Astrocyte (in vitro differentiated cells and primary cell): ENCODE data around the gene SLC6A7. TPM values are rescaled to one million over a fixed set of nuclear protein-coding genes. Genes with fewer than 3 reads are reported as not detected.

ENCODE experiments used
- DNase-seq: peaks from one replicate; pipeline ENCODE4 v3.0.0-alpha.2; 2010; ENCODE audit warnings: low read depth
- FAIRE-seq: peaks from 2 replicates; lab custom pipeline; 2011; peaks lifted over from hg19 to GRCh38; lab: Jason Lieb, UNC
- H2AFZ ChIP-seq: 2 replicates; pipeline ENCODE4 v1.6.0; 2012; ENCODE audit warnings: low read depth, low read length, inconsistent platforms
- H3K27ac ChIP-seq: 2 replicates; pipeline ENCODE4 v1.5.1; 2011; ENCODE audit warnings: low read depth, low read length, inconsistent platforms
- H3K27me3 ChIP-seq: 2 replicates; pipeline ENCODE4 v1.6.0; 2011; ENCODE audit warnings: low read length, inconsistent platforms; ENCODE audit not compliant: insufficient read depth
- H3K36me3 ChIP-seq: 2 replicates; pipeline ENCODE4 v1.5.1; 2011; ENCODE audit warnings: low read length, inconsistent platforms; ENCODE audit not compliant: insufficient read depth
- H3K4me1 ChIP-seq: 2 replicates; pipeline ENCODE4 v1.5.1; 2011; ENCODE audit warnings: low read length, inconsistent platforms; ENCODE audit not compliant: insufficient read depth
- H3K4me2 ChIP-seq: 2 replicates; pipeline ENCODE4 v1.6.0; 2012; ENCODE audit warnings: low read length, inconsistent platforms
- H3K4me3 ChIP-seq: 2 replicates; pipeline ENCODE4 v1.5.1; 2011; ENCODE audit warnings: low read depth, mild to moderate bottlenecking, low read length, inconsistent platforms; ENCODE audit not compliant: insufficient read depth
- H3K79me2 ChIP-seq: 2 replicates; pipeline ENCODE4 v1.6.0; 2012; ENCODE audit warnings: mild to moderate bottlenecking, low read length, inconsistent platforms; ENCODE audit not compliant: insufficient read depth
- H3K9ac ChIP-seq: 2 replicates; pipeline ENCODE4 v1.6.0; 2012; ENCODE audit warnings: mild to moderate bottlenecking, low read length, inconsistent platforms
- H3K9me3 ChIP-seq: 2 replicates; pipeline ENCODE4 v1.5.1; 2012; ENCODE audit warnings: low read depth, mild to moderate bottlenecking, low read length, inconsistent platforms; ENCODE audit not compliant: insufficient read depth
- H4K20me1 ChIP-seq: 2 replicates; pipeline ENCODE4 v1.6.0; 2012; ENCODE audit warnings: low read length, inconsistent platforms; ENCODE audit not compliant: insufficient read depth
- H3K27ac Mint-ChIP-seq: one replicate; pipeline ENCODE4 v1.8.0; 2021; ENCODE audit warnings: mild to moderate bottlenecking, mixed read lengths; ENCODE audit not compliant: unreplicated experiment
- H3K27me3 Mint-ChIP-seq: one replicate; pipeline ENCODE4 v1.8.0; 2021; ENCODE audit warnings: low read depth, mixed read lengths; ENCODE audit not compliant: unreplicated experiment
- H3K36me3 Mint-ChIP-seq: one replicate; pipeline ENCODE4 v1.8.0; 2021; ENCODE audit warnings: low read depth, mixed read lengths; ENCODE audit not compliant: unreplicated experiment
- H3K4me1 Mint-ChIP-seq: one replicate; pipeline ENCODE4 v1.8.0; 2021; ENCODE audit warnings: low read depth, mixed read lengths; ENCODE audit not compliant: unreplicated experiment
- H3K4me3 Mint-ChIP-seq: one replicate; pipeline ENCODE4 v1.8.0; 2021; ENCODE audit warnings: mild to moderate bottlenecking, moderate library complexity, mixed read lengths; ENCODE audit not compliant: unreplicated experiment
- H3K9me3 Mint-ChIP-seq: one replicate; pipeline ENCODE4 v1.8.0; 2021; ENCODE audit warnings: mild to moderate bottlenecking, mixed read lengths; ENCODE audit not compliant: unreplicated experiment
- EZH2 ChIP-seq: IDR thresholded peaks from 2 replicates; pipeline ENCODE4 v1.6.1; 2012; ENCODE audit warnings: mild to moderate bottlenecking, low read length, inconsistent platforms; ENCODE audit not compliant: insufficient read depth
- total RNA-seq: library from RNA; stranded (reverse); gene quantifications from 2 replicates; pipeline ENCODE4 v1.2.1, GENCODE V29; 2021
- TF ChIP-seq, protein P1 (sequence below): IDR thresholded peaks from 2 replicates; pipeline ENCODE4 v1.5.1; 2011; ENCODE audit warnings: low read depth, mild to moderate bottlenecking, inconsistent platforms, low read length, moderate library complexity; ENCODE audit not compliant: insufficient read depth

The SLC6A7 gene
- total RNA-seq, 1 donor from 2014 or later, result not detected

- H3K4me1 ChIP-seq, result peaks cover 14% of the 10 kb centered on the region
- TF ChIP-seq EZH2, result no peak
- TF ChIP-seq, protein P1, sequence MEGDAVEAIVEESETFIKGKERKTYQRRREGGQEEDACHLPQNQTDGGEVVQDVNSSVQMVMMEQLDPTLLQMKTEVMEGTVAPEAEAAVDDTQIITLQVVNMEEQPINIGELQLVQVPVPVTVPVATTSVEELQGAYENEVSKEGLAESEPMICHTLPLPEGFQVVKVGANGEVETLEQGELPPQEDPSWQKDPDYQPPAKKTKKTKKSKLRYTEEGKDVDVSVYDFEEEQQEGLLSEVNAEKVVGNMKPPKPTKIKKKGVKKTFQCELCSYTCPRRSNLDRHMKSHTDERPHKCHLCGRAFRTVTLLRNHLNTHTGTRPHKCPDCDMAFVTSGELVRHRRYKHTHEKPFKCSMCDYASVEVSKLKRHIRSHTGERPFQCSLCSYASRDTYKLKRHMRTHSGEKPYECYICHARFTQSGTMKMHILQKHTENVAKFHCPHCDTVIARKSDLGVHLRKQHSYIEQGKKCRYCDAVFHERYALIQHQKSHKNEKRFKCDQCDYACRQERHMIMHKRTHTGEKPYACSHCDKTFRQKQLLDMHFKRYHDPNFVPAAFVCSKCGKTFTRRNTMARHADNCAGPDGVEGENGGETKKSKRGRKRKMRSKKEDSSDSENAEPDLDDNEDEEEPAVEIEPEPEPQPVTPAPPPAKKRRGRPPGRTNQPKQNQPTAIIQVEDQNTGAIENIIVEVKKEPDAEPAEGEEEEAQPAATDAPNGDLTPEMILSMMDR, result no peak
- Mint-ChIP-seq H3K4me1 (peaks cover 13% of the 10 kb centered on the region), H3K9me3 (no peaks in the 10 kb centered on the region), H3K36me3 (no peaks in the 10 kb centered on the region), H3K4me3 (no peak overlapping the region), H3K27ac (no peak overlapping the region), H3K27me3 (peaks cover 48% of the 10 kb centered on the region)
- no peak overlapping the region for H3K4me3 ChIP-seq
- peaks cover 4% of the 10 kb centered on the region for H3K27me3 ChIP-seq
- H2AFZ ChIP-seq, result no peak overlapping the region
- no peak for FAIRE-seq
- H3K9me3 ChIP-seq, result no peaks in the 10 kb centered on the region
- DNase-seq, result no peak
- H3K4me2 ChIP-seq, result no peak overlapping the region
- no peaks in the 10 kb centered on the region for H4K20me1 ChIP-seq
- no peak overlapping the region for H3K27ac ChIP-seq
- H3K79me2 ChIP-seq, result no peaks in the 10 kb centered on the region
- H3K36me3 ChIP-seq, result no peaks in the 10 kb centered on the region
- H3K9ac ChIP-seq, result no peak overlapping the region
Observed at GRCh38 chr5:150177721-150178120, 12.1 kb upstream of the SLC6A7 start.

GRCh38 chr5:150178262-150178661, 11.6 kb upstream of the SLC6A7 start:
- Histone ChIP-seq H3K4me2 (no peak overlapping the region), H2AFZ (no peak overlapping the region), H3K79me2 (no peaks in the 10 kb centered on the region), H4K20me1 (no peaks in the 10 kb centered on the region), H3K9me3 (no peaks in the 10 kb centered on the region), H3K4me3 (no peak overlapping the region), H3K36me3 (no peaks in the 10 kb centered on the region), H3K27me3 (peaks cover 4% of the 10 kb centered on the region), H3K9ac (no peak overlapping the region), H3K4me1 (peaks cover 14% of the 10 kb centered on the region), H3K27ac (no peak overlapping the region)
- DNase-seq (no peak), FAIRE-seq (no peak)
- Mint-ChIP-seq H3K4me1 (peaks cover 13% of the 10 kb centered on the region), H3K36me3 (no peaks in the 10 kb centered on the region), H3K27me3 (peaks cover 48% of the 10 kb centered on the region), H3K4me3 (no peak overlapping the region), H3K27ac (no peak overlapping the region), H3K9me3 (no peaks in the 10 kb centered on the region)
- TF ChIP-seq EZH2, result no peak
- TF ChIP-seq, protein P1, result no peak

- Histone ChIP-seq H3K27me3 (peaks cover 4% of the 10 kb centered on the region), H3K36me3 (no peaks in the 10 kb centered on the region), H3K9ac (no peak overlapping the region), H3K4me2 (no peak overlapping the region), H3K9me3 (no peaks in the 10 kb centered on the region), H3K4me1 (peaks cover 14% of the 10 kb centered on the region), H2AFZ (no peak overlapping the region), H4K20me1 (no peaks in the 10 kb centered on the region), H3K4me3 (no peak overlapping the region), H3K27ac (no peak overlapping the region), H3K79me2 (no peaks in the 10 kb centered on the region)
- FAIRE-seq (no peak), DNase-seq (no peak)
- Mint-ChIP-seq H3K4me1 (peaks cover 10% of the 10 kb centered on the region), H3K36me3 (no peaks in the 10 kb centered on the region), H3K9me3 (no peaks in the 10 kb centered on the region), H3K4me3 (no peak overlapping the region), H3K27ac (no peak overlapping the region), H3K27me3 (peaks cover 43% of the 10 kb centered on the region)
- no peak for TF ChIP-seq EZH2
- TF ChIP-seq, protein P1, result no peak
Observed at GRCh38 chr5:150179019-150179620, 10.7 kb upstream of the SLC6A7 start.
